Small intestine (tissue), 4 donors: ENCODE data around the gene ZDHHC19. TPM values are rescaled to one million over a fixed set of nuclear protein-coding genes. Genes with fewer than 3 reads are reported as not detected.

Source experiments
- polyA plus RNA-seq, 4 donors: library from polyadenylated mRNA; stranded (reverse) in 3 of 4; unstranded in 1 of 4; fragments of 200-250 nt in 3 of 4; fragments of 120-200 nt in 1 of 4; gene quantifications; one replicate each; pipeline versions ENCODE4 v1.2.1 to v1.2.3, GENCODE V29; 2013
- donor health status: healthy with polysubstance abuse.
- donor health status: Bipolar disorder and iron deficiency.
- donor health status: healthy.

ZDHHC19 gene
- polyA plus RNA-seq, 4 donors: 0.22 to 0.40 TPM; not detected in 2

Other genes starting within 250 kb of the ZDHHC19 start
- 100 to 1,000 TPM in 1 of 4 donors, 10 to 100 TPM in 3; 12.7 to 108 (median 50.4) TPM for gene TFRC, start 129.3 kb downstream of the ZDHHC19 start, polyA plus RNA-seq
- gene SLC51A, start 5.1 kb upstream of the ZDHHC19 start, polyA plus RNA-seq: 100 to 1,000 TPM in 2 of 4 donors, 10 to 100 TPM in 2; 25.0 to 143 (median 72.4) TPM
- 10 to 100 TPM; 43.4 to 92.8 (median 47.9) TPM for gene PCYT1A, start 76.3 kb upstream of the ZDHHC19 start, polyA plus RNA-seq
- gene DYNLT2B, start 106.8 kb upstream of the ZDHHC19 start, polyA plus RNA-seq: 10 to 100 TPM in 2 of 4 donors, 1 to 10 TPM in 2; 4.0 to 12.2 (median 8.2) TPM
- gene TM4SF19, start 127.0 kb upstream of the ZDHHC19 start, polyA plus RNA-seq: under 1 TPM in 1 of 4 donors, not detected in 3; 0.06 TPM
- gene UBXN7, start 221.0 kb upstream of the ZDHHC19 start, polyA plus RNA-seq: 10 to 100 TPM in 1 of 4 donors, 1 to 10 TPM in 3; 2.4 to 27.8 (median 5.7) TPM